NCI-H2196 treated with DMSO at 0.1 percent for 48 hours (cell line): ENCODE results near the gene OR10H1.
"Not testable (repeated sequence)": the region's sequence is repeated elsewhere in the genome, so short reads cannot be mapped to it uniquely, and the experiment has no call there.

Experiments used
- DNase-seq: peaks from one replicate; lab custom pipeline; 2025; ENCODE audit not compliant: unreplicated experiment; lab: John Stamatoyannopoulos, UW

Gene OR10H1

DNA sequence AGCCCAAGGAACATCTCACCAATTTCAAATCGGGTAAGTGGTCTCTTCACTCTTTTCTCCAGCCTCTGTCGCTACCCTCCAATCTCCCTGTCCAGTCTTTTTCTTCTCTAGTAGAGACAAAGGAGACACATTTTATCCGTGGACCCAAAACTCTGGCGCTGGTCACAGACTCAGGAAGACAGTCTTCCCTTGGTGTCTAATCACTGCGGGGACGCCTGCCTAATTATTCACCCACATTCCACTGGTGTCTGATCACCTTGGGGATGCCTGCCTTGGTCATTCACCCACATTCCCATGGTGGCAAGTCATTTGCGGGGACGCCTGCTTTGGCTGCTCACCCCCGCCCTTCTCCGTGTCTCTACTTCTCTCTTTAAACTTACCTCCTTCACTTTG is 13.8 kb upstream of the OR10H1 start:
- no peak for DNase-seq

DNA sequence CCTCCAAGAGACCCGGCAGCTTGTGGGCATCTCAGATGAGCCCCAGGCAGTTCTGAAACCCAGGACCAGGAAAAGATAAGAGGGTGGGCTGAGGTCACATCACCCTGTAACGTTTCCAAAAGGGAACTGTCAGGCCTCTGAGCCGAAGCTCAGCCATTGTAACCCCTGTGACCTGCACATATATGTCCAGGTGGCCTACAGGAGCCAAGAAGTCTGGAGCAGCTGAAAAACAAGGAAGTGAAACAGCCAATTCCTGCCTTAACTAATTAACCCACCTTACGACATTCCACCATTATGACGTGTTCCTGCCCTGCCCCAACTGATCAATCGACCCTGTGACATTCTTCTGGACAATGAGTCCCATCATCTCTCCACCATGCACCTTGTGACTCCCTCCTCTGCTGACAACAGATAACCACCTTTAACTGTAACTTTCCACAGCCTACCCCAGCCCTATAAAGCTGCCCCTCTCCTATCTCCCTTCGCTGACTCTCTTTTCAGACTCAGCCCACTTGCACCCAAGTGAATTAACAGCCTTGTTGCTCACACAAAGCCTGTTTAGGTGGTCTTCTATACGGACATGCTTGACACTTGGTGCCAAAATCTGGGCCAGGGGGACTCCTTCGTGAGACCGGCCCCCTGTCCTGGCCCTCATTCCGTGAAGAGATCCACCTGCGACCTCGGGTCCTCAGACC is 13.3 kb upstream of the OR10H1 start:
- DNase-seq = not testable (repeated sequence)

DNA sequence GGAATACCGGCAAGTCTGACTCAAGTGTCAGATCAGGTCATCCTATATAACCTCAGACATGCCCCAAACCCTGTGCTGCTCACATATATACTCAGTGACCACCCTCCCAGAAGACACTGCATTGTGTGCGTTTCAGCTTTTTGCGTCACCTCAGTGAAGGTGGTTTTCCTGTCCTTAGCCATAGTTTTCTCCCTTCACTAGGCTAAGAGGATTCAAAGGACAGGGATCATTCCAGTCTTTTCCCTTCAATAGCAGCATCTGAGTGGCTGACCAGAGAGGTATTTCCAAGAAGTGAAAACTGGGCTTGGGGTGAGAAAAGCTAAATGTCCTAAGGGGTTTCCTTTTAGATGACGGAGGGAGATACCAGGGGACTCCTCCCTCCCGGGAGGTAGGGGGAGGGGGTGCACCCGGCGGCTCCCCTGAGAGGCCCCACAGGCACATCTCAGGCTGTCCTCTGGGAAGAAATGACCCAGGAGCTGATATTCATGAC is 12.7 kb upstream of the OR10H1 start:
- DNase-seq = no peak

DNA sequence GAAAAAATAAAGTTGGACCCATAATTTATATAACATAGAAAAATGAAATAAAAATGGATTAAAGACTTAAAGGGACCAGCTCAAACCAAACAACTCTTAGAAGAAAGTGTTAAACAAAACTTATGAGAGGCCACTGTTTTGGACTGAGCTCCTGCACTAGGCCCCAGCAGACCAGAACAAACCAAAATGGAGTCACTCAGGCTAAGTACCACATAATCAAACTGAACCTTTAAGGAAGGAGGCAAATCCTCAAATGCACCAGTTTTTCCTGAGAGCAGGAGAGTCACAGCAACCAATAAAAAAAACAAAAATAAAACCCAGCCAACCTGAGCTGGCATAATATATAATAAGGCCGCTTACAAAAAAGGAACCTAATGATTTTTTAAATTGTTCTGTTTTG is 10.3 kb upstream of the OR10H1 start:
- no peak for DNase-seq

DNA sequence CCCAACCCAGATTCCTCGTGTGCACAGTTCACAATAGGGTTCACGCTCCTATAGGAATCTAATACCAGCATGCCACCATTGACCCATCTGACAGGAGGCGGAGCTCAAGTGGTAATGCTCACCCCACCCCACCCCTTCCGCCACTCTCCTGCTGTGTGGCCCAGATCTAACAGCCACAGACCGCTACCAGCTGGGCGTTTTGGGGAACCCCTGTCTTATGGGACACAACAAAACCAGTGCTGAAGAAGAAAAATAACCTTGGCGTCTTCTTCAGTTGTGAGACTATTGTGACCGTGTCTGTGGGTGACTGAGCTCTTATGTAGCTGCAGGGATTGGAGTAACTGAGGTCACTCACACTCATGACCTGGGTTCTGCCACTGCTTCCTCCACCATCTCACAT is 5.2 kb upstream of the OR10H1 start:
- DNase-seq = no peak

DNA sequence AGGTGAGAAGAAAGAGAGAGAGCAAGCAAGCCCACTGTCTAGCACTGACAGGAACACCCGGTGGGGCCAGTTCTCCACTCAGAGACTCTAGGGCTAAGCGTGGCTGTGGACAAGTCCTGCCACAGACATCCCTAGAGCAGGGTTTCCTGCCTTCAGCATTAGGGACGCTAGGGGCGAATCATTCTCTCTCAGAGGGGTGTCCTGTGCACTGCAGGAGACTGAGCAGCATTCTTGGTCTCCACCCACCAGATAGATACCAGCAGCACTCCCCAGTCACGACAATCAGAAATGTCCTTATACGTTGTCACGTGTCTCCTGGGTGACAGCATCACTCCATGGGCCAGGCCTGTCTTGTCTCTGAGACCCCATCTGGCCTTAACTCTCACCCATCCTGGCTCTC is 1.5 kb downstream of the OR10H1 start:
- DNase-seq = no peak

DNA sequence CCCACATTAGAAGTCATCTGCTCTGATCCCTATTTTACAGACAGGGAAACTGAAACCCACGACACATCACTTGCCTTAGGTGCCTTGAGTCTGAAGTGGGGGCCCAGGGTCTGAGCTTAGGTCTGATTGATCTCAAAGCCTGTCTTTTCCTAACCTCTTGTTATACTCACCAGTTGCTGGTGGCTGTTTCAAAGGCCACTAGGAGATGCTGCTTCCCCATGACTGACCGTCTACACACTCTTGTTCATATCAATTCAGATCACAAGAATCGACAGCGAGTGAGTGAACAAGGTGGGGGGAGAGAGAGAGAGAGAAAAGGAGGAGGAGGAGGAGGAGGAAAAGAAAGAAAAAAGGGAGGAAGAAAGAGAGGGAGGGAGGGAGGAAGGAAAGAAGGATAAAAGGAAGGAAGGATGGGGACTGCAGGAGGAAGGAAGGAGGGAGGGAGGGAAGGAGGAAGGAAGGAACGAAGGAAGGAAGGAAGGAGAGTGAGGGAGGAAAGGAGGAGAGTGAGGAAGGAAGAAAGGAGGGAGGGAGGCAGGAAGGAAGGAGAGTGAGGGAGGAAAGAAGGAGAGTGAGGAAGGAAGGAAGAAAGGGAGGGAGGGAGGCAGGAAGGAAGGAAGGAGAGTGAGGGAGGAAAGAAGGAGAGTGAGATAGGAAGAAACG is 3.3 kb downstream of the OR10H1 start:
- DNase-seq = peak; percentile 22

DNA sequence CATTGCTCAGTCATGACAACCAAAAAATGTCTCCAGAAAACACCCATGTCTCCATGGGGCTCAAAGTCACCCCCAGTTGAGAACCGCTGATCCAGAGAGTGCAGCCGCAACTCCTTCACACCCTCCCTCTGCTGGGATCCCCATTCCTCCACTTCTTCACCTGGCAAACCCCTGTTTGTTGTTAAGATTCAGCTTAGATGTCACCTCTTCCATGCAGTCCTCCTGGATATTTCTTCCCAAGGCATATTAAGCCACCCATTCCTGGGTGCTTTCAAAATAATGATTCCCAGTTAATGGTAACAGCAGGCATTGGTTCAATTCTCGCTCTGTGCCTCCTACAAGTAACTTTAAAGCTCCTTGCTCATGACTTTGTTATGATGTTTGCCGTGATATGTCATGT is 4.0 kb downstream of the OR10H1 start:
- DNase-seq = no peak

DNA sequence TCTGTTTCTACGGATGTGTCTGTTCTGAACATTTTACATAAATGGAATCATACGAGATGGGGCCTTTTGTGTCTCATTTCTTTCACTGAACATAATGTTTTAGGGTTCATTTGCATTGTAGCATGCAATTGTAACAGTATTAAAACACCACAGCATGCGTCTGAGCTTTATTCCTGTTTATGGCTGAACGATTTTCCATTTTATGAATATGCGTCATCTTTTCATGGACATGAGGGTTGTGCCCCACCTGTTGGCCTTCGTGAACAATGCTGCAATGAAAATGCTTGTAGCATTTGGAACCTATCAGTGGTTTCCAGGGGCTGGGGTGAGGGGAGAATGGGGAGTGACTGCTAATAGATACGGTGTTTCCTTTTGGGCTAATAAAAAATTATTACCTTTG is 5.1 kb downstream of the OR10H1 start:
- peak; percentile 33 for DNase-seq

DNA sequence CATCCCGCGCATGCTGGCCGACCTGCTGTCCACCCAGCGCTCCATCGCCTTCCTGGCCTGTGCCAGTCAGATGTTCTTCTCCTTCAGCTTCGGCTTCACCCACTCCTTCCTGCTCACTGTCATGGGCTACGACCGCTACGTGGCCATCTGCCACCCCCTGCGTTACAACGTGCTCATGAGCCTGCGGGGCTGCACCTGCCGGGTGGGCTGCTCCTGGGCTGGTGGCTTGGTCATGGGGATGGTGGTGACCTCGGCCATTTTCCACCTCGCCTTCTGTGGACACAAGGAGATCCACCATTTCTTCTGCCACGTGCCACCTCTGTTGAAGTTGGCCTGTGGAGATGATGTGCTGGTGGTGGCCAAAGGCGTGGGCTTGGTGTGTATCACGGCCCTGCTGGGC is 21.2 kb downstream of the OR10H1 start:
- DNase-seq = not testable (repeated sequence)

DNA sequence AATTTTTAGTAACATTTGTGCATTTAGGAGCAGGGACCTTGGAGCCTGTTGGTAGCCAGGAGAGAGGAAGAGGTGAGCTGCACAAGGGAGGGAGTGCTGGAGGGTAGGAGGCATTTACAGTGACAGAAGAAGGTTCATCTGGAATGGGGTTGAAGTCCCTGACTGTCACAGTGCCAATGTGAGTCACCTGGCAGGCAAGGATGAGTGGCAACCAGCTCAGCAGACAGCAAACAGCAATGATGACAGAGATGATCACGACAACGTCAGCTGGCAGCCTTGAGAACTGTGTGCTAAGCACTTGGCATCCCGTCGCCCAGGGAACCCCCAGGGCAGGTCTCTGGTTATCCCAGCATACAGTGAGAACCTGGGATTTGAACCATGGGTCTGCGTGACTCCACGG is 25.4 kb downstream of the OR10H1 start:
- DNase-seq = no peak

DNA sequence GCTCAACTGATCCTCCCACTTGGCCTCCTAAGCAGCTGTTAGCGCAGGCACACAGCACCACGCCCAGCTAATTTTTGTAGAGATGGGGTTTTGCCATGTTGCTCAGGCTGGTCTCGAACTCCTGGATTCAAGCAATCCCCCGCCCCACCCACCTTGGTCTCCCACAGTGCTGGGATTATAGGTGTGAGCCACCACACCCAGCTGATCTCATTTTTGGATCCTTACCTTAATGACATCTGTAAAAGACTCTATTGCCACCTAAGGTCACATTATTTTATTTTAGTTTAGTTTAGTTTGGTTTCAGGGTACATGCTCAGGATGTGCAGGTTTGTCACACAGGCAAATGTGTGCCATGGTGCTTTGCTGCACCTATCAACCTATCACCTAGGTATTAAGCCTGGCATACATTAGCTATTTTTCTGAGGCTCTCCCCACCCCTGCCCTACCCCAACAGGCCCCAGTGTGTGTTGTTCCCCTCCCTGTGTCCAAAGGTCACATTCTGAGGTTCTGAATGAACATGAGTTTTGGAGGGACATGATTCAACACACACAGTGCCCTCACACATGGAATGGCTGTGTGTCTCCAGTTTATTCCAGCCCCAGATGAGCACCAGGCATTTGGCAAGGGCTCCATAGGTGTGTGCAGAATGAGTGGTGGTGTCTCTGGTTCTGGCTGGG is 26.7 kb downstream of the OR10H1 start:
- no peak for DNase-seq

DNA sequence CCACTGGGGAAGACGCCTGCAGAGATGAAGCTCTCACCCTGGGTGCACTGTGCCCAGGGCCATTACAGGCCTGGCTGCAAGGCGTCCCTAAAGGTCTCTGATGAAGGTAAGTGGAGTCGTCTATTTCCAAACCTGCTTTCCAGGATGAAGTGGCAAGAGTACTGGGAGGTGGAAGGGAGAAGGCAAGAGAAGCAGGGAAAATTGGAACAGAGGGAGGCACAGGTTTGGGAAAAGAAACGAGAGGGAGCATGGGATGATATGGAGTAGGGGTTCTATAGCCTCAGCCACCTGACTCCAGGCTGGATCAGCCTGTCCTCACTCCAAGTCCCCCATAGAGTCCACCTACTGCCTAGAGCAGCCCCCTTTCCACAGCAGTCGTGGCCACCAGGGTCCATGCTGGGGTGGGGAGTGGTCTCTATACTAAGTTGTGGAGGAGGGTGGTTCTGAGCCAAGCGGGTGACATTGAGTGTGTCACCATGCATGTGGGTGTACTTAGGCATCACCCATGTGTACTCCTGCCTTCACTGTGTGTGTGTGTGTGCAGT is 27.8 kb downstream of the OR10H1 start, which contains the start of gene OR10H5:
Gene OR10H5, plus strand, starts transcription at position 51 of the 545 bp plus-strand sequence. CDS start 6,388 bp downstream, outside the sequence.
- DNase-seq = no peak

DNA sequence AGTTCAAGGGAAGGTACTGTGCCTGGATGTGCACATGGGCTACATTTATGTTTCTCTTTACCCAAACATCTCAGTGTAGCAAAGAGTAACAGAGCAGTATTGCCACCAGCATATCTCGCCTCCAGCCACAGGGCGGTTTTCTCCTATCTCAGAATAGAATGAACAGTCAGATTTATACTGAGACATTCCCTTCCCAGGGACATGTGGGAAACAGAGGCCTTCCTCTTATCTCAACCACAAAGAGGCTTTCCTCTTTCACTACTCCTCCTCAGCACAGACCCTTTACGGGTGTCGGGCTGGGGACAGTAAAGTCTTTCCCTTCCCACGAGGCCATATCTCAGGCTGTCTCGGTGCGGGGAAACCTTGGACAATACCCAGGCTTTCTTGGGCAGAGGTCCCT is 32.6 kb downstream of the OR10H1 start:
- not testable (repeated sequence) for DNase-seq

DNA sequence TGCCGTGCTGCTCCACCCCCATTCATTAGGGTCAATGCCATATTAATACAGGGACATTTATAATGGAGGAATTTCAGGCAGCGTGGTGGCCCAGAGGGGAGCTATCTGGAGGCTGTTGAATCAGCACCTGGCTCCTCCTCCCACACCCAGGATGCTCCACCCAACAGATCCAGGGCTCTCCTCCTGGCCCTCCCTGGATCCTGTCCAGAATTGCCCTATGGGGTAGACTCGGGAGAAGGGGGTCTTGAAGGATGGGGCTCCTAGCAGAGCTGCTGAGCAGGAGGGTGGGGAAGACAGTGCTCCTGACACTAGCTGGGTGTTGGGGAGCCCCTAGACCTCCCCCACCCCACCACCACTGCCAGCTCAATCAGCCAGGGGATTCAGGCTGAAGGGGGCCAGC is 33.3 kb downstream of the OR10H1 start:
- DNase-seq = no peak

DNA sequence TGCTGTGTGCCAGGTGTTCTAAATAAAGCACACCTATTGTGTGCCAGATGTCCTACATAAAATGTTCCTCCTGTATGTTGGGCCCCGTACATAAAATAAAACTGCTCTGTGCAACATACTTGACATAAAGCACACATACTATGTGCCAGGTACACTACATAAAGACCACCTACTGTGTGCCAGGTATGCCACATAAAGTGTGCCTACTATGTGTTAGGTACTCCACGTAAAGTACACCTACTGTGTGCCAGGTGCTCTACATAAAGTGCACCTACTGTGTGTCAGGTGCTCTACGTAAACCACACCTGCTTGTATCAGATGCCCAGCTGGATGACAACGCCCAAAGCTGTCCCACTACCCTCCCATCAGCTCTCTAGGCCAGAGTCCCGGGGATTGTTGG is 33.8 kb downstream of the OR10H1 start:
- no peak for DNase-seq

DNA sequence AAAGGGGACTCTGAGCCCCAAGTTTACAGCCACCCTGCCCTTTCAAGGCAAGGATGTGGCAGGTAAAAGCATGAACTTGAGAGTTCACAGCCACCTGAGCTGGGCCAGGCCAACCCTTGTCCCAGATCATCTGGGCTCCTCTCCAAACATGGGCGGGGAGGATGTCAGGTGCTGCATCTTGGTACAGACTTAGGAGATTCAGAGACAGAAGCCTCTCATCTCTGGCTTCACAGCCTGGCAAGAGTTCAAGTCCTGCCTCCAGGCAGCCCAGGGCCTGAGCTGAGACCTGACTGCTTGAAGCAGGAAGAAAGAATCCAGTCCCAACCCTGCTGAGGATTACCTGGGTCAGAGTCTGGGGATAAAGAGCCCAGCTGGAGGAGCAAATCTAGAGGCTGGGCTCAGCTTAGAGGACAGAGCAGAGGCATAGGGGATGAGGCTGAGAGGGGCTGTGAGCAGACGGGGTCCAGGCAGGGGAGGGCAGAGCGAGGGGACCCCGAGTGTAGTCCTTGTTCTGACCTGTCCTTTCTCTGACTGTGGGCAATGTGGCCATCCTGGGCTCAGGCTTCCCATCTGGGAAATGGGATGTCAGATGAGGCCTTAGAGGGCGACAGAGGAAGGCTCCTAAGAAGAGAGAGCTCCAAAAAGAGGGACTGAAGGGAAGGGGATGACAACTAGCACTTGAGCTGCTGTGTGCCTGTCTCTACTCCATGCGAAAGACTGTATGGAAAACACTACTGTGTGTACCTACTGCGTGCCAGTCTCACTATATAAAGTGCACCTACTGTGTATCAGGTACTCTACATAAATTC is 34.6 kb downstream of the OR10H1 start:
- peak; percentile 29 for DNase-seq

DNA sequence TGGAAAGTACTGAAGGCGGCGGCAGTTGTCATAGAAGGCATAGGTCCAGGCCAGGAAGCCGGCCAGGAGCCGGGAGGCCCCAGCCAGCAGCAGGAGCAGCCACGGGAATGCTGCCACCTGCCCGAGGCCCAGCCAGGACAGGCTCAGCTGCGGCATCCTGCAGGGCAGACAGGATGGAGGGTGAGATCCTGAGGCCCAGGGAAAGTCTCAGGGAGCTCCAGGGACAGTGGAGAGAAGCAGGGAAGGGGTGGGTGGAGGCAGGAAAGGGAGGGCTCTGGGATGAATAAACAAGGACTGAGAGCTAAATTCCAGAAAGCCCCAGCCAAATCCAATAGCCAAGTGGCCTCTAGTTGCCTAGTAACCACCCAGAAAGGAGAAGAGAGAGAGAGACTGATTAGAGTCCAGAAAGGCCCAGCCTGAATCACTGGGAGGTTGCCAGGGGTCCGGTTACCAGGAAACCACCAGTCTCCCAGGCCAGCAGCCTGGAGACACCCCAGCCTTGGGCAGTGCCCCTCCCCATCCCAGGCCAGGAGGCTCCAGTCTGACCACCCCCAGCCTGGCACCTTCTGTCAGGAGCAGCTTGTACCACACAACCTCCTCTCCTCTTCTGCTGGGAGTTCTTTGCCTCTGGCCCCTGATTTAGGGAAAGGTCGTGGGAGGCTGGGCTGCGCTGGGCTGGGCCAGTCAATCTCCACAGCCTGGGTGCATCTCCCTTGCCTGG is 35.5 kb downstream of the OR10H1 start:
- DNase-seq = peak; percentile 95

DNA sequence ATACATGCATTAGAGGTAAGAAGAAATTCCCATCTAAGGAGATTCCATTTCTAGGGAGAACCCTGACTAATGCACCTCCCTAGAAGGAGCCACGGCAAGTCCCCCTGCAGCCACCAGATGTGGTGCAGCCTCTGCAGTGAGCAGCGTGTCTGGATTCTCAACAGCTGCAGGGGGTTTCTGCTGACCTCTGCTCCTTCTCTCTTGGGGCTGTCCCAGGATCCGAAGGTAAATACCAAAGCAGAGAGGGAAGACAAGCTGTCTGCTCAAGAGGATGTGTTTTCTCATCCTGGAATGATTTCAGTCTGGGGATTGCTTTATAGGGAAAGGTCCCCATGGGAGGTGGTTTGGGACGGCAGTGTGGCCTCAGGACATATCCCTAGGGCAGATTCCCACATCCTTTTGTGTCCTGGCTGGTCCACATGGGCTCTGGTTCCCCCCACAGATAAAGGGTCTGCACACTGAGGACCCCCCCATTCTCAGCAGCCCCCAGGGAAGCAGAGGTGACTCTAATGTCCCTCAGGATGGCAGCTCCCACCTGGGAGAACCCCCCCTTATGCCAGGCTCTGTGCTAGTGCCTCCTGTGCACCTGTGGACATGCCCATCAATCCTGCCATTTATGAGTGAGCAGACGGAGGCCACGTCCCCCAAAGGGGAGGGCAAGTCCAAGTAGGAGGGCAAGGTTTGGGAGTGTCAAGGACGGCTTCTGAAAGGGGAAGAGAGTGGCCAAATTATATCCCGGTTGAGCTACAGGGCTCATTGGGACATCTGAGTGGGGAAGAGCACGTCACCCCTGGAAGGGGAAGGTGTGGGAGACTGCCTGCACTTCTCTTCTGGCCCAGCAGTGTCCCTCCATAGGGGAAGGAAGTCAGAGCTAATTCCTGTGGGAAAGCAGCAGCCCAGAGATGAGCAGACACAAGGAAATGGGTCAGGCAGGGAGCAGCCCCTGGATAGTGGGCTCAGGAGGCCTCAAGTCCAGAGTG is 38.2 kb downstream of the OR10H1 start:
- DNase-seq = no peak
